Spleen (tissue), 7 donors: ENCODE data around the gene TMED6.

ENCODE experiments used
- POLR2AphosphoS5 ChIP-seq, 3 donors: sonication (generic); formaldehyde crosslinking; IDR thresholded peaks; one replicate each; pipeline ENCODE4 v1.5.1; 2017; ENCODE audit warnings: antibody characterized with exemption in 3 of 3
- TF ChIP-seq, protein P1 (sequence below), 11 experiments: fragments of 200-600 bp in 7 of 11; fragments of 450-650 bp in 4 of 11; sonication (generic) in 4 of 11; IDR thresholded peaks in 8 of 11; conservative IDR thresholded peaks in 3 of 11; 1 replicate in 7 of 11; 2 replicates in 4 of 11; pipeline versions ENCODE4 v1.4.0 to v1.8.0; 2016 to 2021; ENCODE audit warnings: antibody characterized with exemption in 11 of 11, inconsistent platforms in 4 of 11, mild to moderate bottlenecking in 1 of 11
- donor health status: DM: no; HTN: no; CAD: no; lungs with moderate emphysema.
- donor health status: DM: no; HTN: no; CAD: no.
- donor health status: DM: no; HTN: no; CAD: no.

DNA sequence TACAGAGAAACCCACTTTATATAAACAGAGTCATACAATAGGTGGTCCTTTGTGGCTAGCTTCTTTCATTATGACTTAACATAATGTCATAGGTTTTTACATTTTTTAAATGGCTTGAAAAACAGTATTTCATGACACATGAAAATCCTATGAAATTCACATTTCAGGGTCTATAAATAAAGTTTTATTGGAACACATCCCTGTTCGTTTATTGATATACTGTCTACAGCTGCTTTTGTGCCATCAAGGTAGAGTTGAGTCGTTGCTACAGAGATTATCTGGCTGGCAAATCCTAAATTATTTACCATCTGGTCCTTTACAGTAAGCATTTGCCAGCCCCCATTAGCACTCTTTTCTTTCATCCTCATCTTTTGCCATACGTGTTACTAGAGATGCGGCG lies 38.1 kb downstream of the TMED6 start:
- TF ChIP-seq, protein P1, sequence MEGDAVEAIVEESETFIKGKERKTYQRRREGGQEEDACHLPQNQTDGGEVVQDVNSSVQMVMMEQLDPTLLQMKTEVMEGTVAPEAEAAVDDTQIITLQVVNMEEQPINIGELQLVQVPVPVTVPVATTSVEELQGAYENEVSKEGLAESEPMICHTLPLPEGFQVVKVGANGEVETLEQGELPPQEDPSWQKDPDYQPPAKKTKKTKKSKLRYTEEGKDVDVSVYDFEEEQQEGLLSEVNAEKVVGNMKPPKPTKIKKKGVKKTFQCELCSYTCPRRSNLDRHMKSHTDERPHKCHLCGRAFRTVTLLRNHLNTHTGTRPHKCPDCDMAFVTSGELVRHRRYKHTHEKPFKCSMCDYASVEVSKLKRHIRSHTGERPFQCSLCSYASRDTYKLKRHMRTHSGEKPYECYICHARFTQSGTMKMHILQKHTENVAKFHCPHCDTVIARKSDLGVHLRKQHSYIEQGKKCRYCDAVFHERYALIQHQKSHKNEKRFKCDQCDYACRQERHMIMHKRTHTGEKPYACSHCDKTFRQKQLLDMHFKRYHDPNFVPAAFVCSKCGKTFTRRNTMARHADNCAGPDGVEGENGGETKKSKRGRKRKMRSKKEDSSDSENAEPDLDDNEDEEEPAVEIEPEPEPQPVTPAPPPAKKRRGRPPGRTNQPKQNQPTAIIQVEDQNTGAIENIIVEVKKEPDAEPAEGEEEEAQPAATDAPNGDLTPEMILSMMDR (IDR thresholded peaks at IDR 0.05 in 8 of 11, conservative IDR thresholded peaks at IDR 0.05 in 3 of 11), result no peak
- TF ChIP-seq POLR2AphosphoS5 (IDR thresholded peaks at IDR 0.05), result no peak
